ENCODE results near the gene LDLR.
A peak's percentile ranks its signal among the peaks of the same experiment; 100 is the strongest.

Gene LDLR

GRCh38 chr19:11089254-11090013 is at the start of gene LDLR:
TSS of gene LDLR (plus strand) at chr19:11089463. CDS start at chr19:11089549, 86 bp downstream.
- H3K4me1 ChIP-seq (ENCODE audit: insufficient read depth, poor library complexity, severe bottlenecking) = peaks cover 43% of the 10 kb centered on the region
- no peaks in the 10 kb centered on the region for H3K27me3 ChIP-seq (ENCODE audit: insufficient read depth, poor library complexity, severe bottlenecking)
- H3K27ac ChIP-seq (ENCODE audit: poor library complexity, severe bottlenecking) = peak within 1 kb of the TSS; percentile 97
- ATAC-seq (ENCODE audit: low read depth) (peak; percentile 37), DNase-seq (ENCODE audit: low spot score) (peak; percentile 94)
- peak within 1 kb of the TSS; percentile 78 for H3K4me3 ChIP-seq (ENCODE audit: severe bottlenecking)
- TF ChIP-seq, protein P1, sequence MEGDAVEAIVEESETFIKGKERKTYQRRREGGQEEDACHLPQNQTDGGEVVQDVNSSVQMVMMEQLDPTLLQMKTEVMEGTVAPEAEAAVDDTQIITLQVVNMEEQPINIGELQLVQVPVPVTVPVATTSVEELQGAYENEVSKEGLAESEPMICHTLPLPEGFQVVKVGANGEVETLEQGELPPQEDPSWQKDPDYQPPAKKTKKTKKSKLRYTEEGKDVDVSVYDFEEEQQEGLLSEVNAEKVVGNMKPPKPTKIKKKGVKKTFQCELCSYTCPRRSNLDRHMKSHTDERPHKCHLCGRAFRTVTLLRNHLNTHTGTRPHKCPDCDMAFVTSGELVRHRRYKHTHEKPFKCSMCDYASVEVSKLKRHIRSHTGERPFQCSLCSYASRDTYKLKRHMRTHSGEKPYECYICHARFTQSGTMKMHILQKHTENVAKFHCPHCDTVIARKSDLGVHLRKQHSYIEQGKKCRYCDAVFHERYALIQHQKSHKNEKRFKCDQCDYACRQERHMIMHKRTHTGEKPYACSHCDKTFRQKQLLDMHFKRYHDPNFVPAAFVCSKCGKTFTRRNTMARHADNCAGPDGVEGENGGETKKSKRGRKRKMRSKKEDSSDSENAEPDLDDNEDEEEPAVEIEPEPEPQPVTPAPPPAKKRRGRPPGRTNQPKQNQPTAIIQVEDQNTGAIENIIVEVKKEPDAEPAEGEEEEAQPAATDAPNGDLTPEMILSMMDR (IDR thresholded peaks at IDR 0.05; ENCODE audit: poor library complexity, severe bottlenecking) = no peak
- no peaks in the 10 kb centered on the region for H3K9me3 ChIP-seq (ENCODE audit: severe bottlenecking)
- H3K36me3 ChIP-seq (ENCODE audit: low read depth) = peaks cover 50% of the 10 kb centered on the region

DNA sequence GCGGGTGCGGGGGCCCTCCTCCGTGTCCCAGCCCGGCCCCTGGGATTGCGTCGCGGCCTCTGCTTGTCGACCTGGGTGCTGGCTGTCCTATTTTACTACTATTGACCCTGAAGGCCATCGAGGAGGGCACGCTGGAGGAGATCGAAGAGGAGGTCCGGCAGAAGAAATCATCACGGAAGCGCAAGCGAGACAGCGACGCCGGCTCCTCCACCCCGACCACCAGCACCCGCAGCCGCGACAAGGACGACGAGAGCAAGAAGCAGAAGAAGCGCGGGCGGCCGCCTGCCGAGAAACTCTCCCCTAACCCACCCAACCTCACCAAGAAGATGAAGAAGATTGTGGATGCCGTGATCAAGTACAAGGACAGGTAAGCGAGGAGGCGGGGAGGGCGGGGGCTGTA is 48.1 kb upstream of the LDLR start:
- Histone ChIP-seq H3K9me3 (ENCODE audit: severe bottlenecking) (no peaks in the 10 kb centered on the region), H3K36me3 (ENCODE audit: low read depth) (peaks cover 80% of the 10 kb centered on the region), H3K4me1 (ENCODE audit: insufficient read depth, poor library complexity, severe bottlenecking) (peaks cover 12% of the 10 kb centered on the region), H3K4me3 (ENCODE audit: severe bottlenecking) (no peak overlapping the region), H3K27me3 (ENCODE audit: insufficient read depth, poor library complexity, severe bottlenecking) (no peaks in the 10 kb centered on the region), H3K27ac (ENCODE audit: poor library complexity, severe bottlenecking) (peak overlapping the region; percentile 33)
- DNase-seq (ENCODE audit: low spot score) (no peak), ATAC-seq (ENCODE audit: low read depth) (no peak)
- TF ChIP-seq, protein P1 (IDR thresholded peaks at IDR 0.05; ENCODE audit: poor library complexity, severe bottlenecking) = no peak

- Histone ChIP-seq H3K27ac (ENCODE audit: poor library complexity, severe bottlenecking) (peak overlapping the region; percentile 33), H3K27me3 (ENCODE audit: insufficient read depth, poor library complexity, severe bottlenecking) (no peaks in the 10 kb centered on the region), H3K36me3 (ENCODE audit: low read depth) (peaks cover 77% of the 10 kb centered on the region), H3K9me3 (ENCODE audit: severe bottlenecking) (no peaks in the 10 kb centered on the region), H3K4me1 (ENCODE audit: insufficient read depth, poor library complexity, severe bottlenecking) (peaks cover 12% of the 10 kb centered on the region), H3K4me3 (ENCODE audit: severe bottlenecking) (no peak overlapping the region)
- DNase-seq (ENCODE audit: low spot score) = no peak
- ATAC-seq (ENCODE audit: low read depth) = peak; percentile 86
- TF ChIP-seq, protein P1 (IDR thresholded peaks at IDR 0.05; ENCODE audit: poor library complexity, severe bottlenecking) = no peak
These were observed 47.2 kb upstream of the LDLR start for GRCh38 chr19:11041966-11042627.

DNA sequence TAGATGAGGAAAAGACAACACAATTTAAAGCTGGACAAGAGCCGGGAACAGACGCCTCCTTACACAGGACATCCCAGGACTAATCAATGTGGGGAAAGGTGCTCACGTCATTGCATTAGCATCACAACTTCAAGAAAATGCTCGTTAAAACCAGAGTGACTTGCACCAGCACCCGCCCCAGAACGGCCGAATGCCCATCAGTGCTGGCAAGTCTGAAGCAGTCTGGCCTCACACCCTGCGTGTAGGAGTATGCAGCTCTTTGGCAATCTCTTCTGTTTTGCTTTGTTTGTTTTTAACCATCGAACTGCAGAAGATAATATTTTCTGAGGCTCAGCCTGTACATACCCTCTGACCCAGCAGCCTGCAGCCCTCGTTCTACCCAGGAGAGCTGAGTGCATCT is 44.8 kb upstream of the LDLR start:
- Histone ChIP-seq H3K27me3 (ENCODE audit: insufficient read depth, poor library complexity, severe bottlenecking) (no peaks in the 10 kb centered on the region), H3K4me3 (ENCODE audit: severe bottlenecking) (no peak overlapping the region), H3K36me3 (ENCODE audit: low read depth) (peaks cover 66% of the 10 kb centered on the region), H3K27ac (ENCODE audit: poor library complexity, severe bottlenecking) (no peak overlapping the region), H3K9me3 (ENCODE audit: severe bottlenecking) (no peaks in the 10 kb centered on the region), H3K4me1 (ENCODE audit: insufficient read depth, poor library complexity, severe bottlenecking) (peaks cover 12% of the 10 kb centered on the region)
- DNase-seq (ENCODE audit: low spot score) (no peak), ATAC-seq (ENCODE audit: low read depth) (no peak)
- TF ChIP-seq, protein P1 (IDR thresholded peaks at IDR 0.05; ENCODE audit: poor library complexity, severe bottlenecking) = no peak

Data from RWPE2 (cell line).